Neural progenitor cell (in vitro differentiated cells): ENCODE results near the gene TSPAN14.
A peak's percentile ranks its signal among the peaks of the same experiment; 100 is the strongest.

Experiments
- EZH2 ChIP-seq: fragments of 200-600 bp; sonication (generic); IDR thresholded peaks from 2 replicates; pipeline ENCODE4 v1.6.1; 2017; ENCODE audit warnings: antibody characterized with exemption, mild to moderate bottlenecking, moderate library complexity
- TF ChIP-seq, protein P1 (sequence below): fragments of 200-600 bp; sonication (generic); IDR thresholded peaks from 2 replicates; pipeline ENCODE4 v1.5.1; 2017; ENCODE audit warnings: antibody characterized with exemption, mild to moderate bottlenecking

DNA sequence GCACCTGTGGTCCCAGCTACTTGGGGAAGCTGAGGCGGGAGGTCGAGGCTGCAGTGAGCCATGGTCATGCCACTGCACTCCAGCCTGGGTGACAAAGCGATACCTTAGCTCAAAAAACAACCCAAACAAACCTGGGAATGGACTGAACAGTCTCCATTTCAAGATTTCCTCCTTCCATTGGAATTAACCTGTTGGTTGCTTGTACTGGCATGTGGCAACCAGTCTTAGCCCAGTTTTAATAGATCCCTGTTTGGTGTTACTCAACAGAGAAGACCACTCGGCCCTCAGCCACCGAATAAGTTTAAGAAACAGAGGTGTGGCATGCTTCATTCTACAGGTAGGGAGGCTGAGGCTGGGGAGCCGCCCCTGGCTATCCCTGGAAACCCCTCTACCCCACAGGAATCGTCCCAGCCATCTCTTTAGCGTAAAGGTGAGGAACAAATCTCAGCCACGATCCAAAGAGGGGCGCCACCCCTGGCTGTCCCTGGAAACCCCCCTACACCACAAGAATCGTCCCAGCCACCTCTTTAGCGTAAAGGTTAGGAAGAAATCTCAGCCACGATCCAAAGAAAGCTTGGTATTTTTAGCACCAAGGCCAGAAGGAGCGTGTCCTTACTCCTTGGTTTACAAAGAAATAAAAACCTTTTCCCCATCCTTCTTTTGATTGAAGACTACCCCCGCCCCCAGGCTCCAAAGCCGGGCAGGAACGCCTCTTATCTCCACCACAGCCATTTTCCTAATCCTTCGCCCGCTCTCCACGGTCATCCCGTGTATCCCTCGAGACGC, 861 bp upstream of the TSPAN14 start:
- TF ChIP-seq, protein P1, sequence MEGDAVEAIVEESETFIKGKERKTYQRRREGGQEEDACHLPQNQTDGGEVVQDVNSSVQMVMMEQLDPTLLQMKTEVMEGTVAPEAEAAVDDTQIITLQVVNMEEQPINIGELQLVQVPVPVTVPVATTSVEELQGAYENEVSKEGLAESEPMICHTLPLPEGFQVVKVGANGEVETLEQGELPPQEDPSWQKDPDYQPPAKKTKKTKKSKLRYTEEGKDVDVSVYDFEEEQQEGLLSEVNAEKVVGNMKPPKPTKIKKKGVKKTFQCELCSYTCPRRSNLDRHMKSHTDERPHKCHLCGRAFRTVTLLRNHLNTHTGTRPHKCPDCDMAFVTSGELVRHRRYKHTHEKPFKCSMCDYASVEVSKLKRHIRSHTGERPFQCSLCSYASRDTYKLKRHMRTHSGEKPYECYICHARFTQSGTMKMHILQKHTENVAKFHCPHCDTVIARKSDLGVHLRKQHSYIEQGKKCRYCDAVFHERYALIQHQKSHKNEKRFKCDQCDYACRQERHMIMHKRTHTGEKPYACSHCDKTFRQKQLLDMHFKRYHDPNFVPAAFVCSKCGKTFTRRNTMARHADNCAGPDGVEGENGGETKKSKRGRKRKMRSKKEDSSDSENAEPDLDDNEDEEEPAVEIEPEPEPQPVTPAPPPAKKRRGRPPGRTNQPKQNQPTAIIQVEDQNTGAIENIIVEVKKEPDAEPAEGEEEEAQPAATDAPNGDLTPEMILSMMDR, result peak; percentile 43
- TF ChIP-seq EZH2, result no peak
